GM18511 (cell line): ENCODE results near the gene STXBP1.

Source experiments
- ATAC-seq: cut with Tn5 transposase; IDR thresholded peaks from one replicate; pipeline ENCODE4 v1.9.1; 2021; ENCODE audit warnings: mild to moderate bottlenecking, moderate library complexity; ENCODE audit not compliant: unreplicated experiment

STXBP1 gene

GRCh38 chr9:127712371-127712770 lies 100.3 kb downstream of the STXBP1 start:
- ATAC-seq: no peak

DNA sequence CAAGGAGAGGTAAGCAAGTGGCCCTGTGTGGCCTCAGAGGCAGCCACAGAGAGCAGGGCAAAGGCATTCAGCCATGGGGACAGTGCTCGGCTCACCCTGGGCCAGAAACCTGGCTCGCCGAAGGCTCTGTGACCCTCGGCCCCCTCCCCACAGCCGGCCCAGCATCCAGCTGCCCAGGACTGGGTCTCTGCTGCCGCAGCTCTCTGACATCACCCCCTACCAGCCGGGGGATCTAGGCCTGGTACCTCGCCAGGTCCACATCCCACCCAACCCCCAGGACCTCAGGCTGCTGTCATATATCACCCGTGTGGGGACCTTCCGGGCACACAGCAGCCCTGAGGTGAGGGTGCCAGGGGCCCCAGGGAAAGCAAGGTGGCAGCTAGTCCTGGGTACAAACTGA lies 100.8 kb downstream of the STXBP1 start:
- no peak for ATAC-seq

DNA sequence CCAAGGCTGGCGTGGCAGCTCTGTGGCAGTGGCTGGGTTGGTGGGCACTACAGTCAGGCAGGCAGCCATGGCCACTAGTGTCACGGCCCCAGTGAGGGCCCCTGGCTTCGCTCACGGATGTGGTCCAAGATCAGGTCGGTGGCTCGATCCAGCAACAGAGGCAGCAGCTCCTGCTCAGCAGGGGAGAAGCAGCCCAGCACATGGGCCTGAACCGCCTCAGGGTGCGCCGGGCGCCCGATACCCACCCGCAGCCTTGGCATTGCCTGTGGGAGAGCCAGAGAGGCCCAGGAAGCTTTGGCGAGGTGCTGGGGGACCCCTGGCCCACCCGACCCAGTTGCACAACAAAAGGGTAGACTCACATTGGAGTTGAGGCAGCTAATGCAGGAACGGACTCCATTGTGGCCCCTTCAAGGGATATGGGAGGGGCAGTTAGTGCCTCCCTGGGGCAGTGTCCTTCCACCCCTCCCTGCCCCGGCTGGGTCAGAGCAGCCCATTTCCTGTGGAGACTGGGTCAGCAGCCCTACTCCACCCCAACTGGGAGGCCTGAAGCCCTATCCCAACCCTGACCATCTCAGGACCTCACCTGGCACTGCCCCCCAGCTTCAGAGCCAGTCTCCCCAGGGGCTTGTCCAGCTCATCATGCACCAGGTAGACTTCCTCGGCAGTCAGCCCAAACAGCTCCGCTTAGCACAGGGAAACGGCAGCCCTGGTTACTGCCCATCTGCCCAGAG lies 102.1 kb downstream of the STXBP1 start:
- no peak for ATAC-seq

DNA sequence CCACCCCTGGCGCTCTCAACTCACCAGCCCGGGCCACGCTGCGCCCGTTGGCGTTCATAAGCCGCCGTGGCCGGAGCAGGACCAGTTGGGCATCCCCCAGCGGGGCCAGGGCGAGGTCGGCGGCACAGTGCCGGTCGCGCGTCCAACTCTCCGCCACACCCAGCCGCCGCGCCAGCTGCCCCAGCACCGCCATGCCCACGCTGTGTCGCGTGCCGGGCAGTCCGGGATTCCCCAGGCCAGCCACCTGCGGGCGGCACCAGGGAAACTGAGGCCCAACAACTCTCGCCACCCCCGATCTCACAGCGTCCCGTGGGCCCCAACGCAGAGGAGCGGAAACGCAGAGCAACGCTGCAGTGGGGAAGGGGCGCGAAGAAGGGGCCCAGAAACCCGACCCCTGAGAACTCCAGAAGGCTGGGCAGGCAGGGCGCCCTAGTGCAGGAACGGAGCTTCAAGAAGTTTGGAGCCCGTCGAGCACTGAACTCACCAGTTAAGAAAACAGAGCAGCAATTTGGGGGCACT lies 102.9 kb downstream of the STXBP1 start:
- peak; percentile 11 for ATAC-seq

- peak; percentile 94 for ATAC-seq
These were observed 103.6 kb downstream of the STXBP1 start, which contains the start of the genes PTRH1 and TTC16 for GRCh38 chr9:127715470-127716337. PTRH1 (minus strand) TSS chr9:127715663; CDS start chr9:127715639, 24 bp downstream. TTC16 (plus strand) TSS chr9:127716079; CDS start chr9:127716146, 67 bp downstream.

DNA sequence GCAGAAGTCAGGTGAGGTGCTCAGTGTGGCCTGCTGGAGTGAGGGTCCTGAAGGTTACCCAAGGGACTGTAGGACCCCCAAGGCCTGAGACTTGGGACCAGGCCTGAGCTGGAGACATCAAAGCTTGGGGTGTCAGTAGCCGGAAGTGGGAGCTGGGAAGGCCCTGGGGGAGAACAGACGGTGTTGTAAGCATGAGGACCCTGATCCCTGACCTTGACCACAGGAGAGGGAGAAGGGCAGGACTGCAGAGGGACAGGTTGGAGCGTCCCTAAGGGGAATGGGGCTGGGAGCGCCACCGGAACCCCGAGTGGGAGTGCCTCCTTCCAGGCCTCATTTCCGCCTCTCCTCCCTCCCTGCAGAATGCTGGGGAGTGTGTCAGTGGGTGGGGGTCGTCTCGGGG lies 104.3 kb downstream of the STXBP1 start:
- ATAC-seq: no peak

DNA sequence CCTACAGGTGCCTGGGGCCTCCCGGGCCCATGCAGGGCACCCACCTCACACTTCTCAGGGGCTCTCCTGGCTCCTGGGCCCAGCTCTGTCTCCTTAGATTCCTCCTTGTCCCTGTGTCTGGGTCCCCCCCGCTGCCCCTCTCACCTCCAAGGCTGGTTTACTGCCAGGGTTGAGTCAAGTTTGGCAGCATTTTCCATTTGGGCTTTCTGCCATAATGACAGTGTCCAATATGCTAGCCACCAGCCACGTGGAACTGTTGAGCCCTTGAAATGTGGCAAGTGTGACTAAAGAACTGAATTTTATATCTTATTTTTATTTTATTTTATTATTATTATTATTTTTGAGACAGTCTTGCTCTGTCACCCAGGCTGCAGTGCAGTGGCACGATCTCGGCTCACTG lies 105.7 kb downstream of the STXBP1 start:
- ATAC-seq: no peak

DNA sequence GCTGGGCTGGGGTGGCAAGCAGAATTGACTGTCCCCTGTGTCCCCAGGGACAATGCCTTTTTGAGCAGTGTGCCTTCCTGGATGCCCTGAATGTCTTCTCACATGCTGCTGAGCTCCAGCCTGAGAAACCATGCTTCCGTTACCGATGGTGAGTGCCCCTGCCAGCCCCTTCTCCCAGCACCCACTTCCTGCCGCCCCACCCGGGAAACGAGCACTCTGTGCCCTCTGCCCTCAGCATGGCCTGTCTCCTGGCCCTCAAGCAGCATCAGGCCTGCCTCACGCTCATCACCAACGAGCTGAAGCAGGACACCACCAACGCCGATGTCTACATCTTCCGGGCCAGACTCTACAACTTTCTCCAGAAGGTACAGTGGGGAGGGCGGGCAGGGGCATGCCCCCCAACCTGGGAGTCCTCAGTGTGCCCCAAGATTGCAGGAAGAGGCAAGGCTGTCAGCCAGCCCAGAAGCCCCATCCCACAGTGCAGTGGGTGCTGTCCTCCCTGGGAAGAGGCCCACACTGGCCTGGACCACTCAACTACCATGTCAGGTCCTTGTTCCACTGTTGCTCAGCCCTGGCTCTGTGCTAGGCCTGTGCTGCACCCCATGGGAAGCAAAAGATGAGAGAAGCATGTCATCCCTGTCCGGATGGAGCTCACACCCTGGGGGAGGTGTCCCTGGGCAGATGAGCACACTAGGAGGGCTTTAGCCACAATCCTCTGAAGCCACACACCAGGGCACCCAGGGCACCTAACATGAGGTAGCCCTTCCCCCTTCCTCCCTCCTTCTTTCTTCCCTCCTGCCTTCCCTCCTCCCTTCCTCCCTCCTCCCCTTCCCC lies 108.2 kb downstream of the STXBP1 start:
- ATAC-seq: no peak

- ATAC-seq: no peak
These were observed 108.8 kb downstream of the STXBP1 start for GRCh38 chr9:127720865-127721227.

DNA sequence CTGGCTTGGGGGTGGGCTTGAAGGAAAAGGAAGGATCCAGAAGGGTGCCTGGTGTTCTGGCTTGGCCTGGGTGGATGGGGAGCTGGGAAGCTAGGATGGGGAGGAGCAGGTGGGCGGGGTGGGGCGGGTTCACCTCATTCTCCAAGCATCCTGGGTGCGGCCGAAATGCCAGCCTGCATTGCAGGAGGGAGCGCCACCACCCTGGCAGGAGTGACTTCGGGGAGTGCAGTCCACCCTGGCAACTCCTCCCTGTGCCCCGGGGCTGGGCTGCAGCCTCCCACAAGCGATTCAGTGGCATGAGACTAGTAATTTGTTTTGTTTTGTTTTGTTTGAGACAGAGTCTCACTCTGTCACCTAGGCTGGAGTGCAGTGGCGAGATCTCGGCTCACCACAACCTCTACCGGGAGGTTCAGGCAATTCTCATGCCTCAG lies 109.3 kb downstream of the STXBP1 start:
- no peak for ATAC-seq

GRCh38 chr9:127722055-127722745 lies 110.1 kb downstream of the STXBP1 start:
- no peak for ATAC-seq

DNA sequence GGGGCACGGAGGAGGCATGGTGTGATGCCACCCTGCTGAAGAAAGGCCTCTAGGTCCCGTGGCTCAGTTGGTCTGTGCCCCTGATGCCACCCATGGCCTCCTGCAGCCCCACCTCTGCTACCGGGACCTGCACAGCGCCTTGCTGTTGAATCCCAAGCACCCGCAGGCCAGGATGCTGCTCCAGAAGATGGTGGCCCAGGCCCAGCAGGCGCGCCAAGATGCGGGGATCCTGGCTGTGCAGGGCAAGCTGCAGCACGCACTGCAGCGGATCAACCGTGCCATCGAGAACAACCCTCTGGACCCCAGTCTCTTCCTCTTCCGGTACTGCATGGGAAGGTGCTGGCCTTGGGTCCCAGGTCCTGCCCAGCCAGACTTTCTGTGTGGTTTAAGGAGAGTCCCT lies 110.9 kb downstream of the STXBP1 start:
- no peak for ATAC-seq

DNA sequence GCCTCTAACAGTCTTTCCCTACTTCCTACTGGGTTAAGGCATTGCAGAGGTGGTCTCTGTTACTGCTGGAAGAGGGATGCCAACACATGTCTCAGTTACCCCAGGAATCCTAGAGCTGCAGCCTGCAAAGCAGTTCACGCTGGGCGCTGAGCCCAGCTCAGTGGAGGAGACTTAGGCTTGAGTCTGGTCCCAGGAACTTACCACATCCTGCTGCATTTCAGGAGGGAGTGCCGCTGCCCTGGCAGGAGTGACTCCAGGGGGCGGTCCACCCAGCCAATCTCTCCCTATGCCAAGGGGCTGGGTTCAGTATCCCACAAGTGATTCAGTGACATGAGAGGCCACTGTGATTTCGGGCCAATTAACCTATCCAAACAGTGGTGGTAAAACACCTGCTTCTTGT lies 111.4 kb downstream of the STXBP1 start:
- ATAC-seq: no peak

DNA sequence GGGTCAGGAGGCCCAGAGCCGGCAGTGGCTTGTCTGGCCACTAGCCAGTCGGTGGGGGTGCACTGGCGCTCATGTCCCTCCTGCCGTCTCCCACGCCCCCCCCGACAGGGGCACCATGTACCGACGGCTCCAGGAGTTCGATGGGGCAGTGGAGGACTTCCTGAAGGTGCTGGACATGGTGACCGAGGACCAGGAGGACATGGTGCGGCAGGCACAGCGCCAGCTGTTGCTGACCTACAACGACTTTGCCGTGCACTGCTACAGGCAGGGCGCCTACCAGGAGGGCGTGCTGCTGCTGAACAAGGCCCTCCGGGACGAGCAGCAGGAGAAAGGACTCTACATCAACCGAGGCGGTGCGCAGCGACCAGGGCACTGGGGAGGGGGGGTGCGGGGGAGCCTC lies 111.9 kb downstream of the STXBP1 start:
- no peak for ATAC-seq

DNA sequence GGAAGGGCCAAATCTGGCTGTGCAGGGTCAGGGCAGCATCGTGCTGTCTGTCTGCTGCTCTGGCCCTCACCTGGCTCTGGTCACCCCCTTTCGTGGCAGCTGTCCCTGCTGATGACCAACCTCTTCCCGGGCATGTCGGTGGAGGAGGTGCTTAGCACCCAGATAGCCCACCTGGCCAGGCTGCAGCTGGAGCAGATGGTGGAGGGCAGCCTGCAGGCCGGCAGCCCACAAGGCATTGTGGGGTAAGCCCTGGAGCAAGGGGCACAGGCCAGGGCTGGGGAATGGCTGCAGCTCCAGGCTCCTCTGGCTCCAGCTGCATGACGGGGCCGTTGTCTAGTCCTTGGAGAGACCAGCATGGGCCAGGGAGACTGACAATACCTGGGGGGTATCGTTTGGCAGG lies 114.8 kb downstream of the STXBP1 start:
- no peak for ATAC-seq

GRCh38 chr9:127728808-127729207 lies 116.7 kb downstream of the STXBP1 start:
- ATAC-seq: no peak

DNA sequence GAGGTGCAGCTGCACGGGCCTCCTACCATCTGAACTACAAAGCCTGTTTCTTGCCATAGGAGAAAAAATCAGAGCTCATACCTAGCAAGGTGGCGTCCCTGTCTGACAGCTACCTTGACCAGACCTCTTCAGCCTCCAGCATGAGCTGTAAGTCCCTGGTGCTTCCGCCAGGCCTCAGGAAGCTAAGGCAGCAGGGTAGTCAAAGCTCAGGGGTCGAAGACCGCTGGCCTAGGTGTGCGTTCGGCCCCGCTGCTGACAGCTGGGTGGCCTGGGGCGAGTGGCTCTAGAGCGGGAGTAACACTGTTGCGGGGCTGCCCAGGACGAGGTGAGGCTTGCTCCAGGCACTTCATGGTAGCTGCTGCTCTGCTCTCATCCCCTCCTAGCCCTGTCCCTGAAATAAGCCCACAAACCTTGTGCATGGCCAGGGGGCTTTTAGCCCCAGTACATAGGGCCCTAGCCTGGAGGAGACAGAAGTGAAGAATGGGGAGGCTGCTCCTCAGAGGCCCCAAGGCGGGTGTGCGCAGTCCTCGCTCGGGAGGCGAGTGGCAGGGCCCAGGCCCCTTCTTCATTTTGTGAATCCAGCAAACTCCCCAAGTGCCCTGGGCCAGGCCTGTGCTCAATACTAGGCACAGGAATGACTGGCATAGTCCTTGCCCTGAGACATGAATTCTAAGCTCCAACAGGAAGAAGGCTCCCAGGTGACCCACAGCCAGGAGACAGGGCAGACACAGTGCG lies 117.6 kb downstream of the STXBP1 start:
- no peak for ATAC-seq

- no peak for ATAC-seq
These were observed 118.2 kb downstream of the STXBP1 start for GRCh38 chr9:127730262-127730661.

- ATAC-seq: no peak
These were observed 118.8 kb downstream of the STXBP1 start for GRCh38 chr9:127730799-127731410.
